Smooth muscle cell (in vitro differentiated cells): ENCODE results near the gene TTC23. TPM values are rescaled to one million over a fixed set of nuclear protein-coding genes. Genes with fewer than 3 reads are reported as not detected.

ENCODE experiments used
- DNase-seq: peaks from one replicate; lab custom pipeline; 2025; ENCODE audit not compliant: unreplicated experiment; lab: John Stamatoyannopoulos, UW
- H2AFZ ChIP-seq: fragments of 200-600 bp; sonication (generic); 2 replicates; pipeline ENCODE4 v1.6.0; 2016; ENCODE audit warnings: antibody characterized with exemption, low read depth, mild to moderate bottlenecking
- H3F3A ChIP-seq: fragments of 200-600 bp; sonication (generic); 2 replicates; pipeline ENCODE4 v1.6.0; 2017; ENCODE audit warnings: antibody characterized with exemption, low read depth
- H3K27ac ChIP-seq: fragments of 200-600 bp; sonication (generic); 2 replicates; pipeline ENCODE4 v1.5.1; 2016; ENCODE audit warnings: low read depth, mild to moderate bottlenecking
- H3K27me3 ChIP-seq: fragments of 200-600 bp; sonication (generic); 2 replicates; pipeline ENCODE4 v1.6.1; 2016; ENCODE audit warnings: low read depth, mild to moderate bottlenecking
- H3K36me3 ChIP-seq: fragments of 200-600 bp; sonication (generic); 2 replicates; pipeline ENCODE4 v1.5.1; 2016; ENCODE audit warnings: low read depth
- H3K4me1 ChIP-seq: fragments of 200-600 bp; sonication (generic); 2 replicates; pipeline ENCODE4 v1.5.1; 2016; ENCODE audit warnings: low read depth
- H3K4me2 ChIP-seq: fragments of 200-600 bp; sonication (generic); 2 replicates; pipeline ENCODE4 v1.6.0; 2016; ENCODE audit warnings: mild to moderate bottlenecking
- H3K4me3 ChIP-seq: fragments of 200-600 bp; sonication (generic); 2 replicates; pipeline ENCODE4 v1.5.1; 2016; ENCODE audit warnings: mild to moderate bottlenecking
- H3K79me2 ChIP-seq: fragments of 200-600 bp; sonication (generic); 2 replicates; pipeline ENCODE4 v1.6.0; 2016; ENCODE audit warnings: low read depth, mild to moderate bottlenecking
- H3K9ac ChIP-seq: fragments of 200-600 bp; sonication (generic); 2 replicates; pipeline ENCODE4 v1.6.0; 2016; ENCODE audit warnings: low read depth
- H3K9me3 ChIP-seq: fragments of 200-600 bp; sonication (generic); replicated peaks from 2 replicates; pipeline ENCODE4 v1.5.1; 2016; ENCODE audit warnings: low read depth
- H4K20me1 ChIP-seq: fragments of 200-600 bp; sonication (generic); 2 replicates; pipeline ENCODE4 v1.6.0; 2016; ENCODE audit warnings: low read depth
- WGBS: methylation state at CpG from one replicate; pipeline ENCODE4 v1.1.7; 2016; ENCODE audit warnings: low lambda C conversion rate; 5-methylcytosine and 5-hydroxymethylcytosine counted together
- polyA plus RNA-seq: library from polyadenylated mRNA; unstranded; fragments of >200 nt; fragmentation: Nextera tagmentation; extraction: Ambion mirVana; gene quantifications from 2 replicates; pipeline ENCODE4 v1.2.1, GENCODE V29; 2016
- total RNA-seq: library from RNA; depleted of rRNA; stranded (reverse); fragments of >200 nt; gene quantifications from 2 replicates; pipeline ENCODE4 v1.2.3, GENCODE V29; 2014
- TF ChIP-seq, protein P1 (sequence below): fragments of 200-600 bp; sonication (generic); IDR thresholded peaks from 2 replicates; pipeline ENCODE4 v1.5.1; 2017; ENCODE audit warnings: borderline replicate concordance, mild to moderate bottlenecking, antibody characterized with exemption; ENCODE audit not compliant: insufficient read depth, poor library complexity, severe bottlenecking

Gene TTC23
- total and polyA plus RNA-seq, 2 experiments from 2014 or later: 25.0 to 45.4 TPM

DNA sequence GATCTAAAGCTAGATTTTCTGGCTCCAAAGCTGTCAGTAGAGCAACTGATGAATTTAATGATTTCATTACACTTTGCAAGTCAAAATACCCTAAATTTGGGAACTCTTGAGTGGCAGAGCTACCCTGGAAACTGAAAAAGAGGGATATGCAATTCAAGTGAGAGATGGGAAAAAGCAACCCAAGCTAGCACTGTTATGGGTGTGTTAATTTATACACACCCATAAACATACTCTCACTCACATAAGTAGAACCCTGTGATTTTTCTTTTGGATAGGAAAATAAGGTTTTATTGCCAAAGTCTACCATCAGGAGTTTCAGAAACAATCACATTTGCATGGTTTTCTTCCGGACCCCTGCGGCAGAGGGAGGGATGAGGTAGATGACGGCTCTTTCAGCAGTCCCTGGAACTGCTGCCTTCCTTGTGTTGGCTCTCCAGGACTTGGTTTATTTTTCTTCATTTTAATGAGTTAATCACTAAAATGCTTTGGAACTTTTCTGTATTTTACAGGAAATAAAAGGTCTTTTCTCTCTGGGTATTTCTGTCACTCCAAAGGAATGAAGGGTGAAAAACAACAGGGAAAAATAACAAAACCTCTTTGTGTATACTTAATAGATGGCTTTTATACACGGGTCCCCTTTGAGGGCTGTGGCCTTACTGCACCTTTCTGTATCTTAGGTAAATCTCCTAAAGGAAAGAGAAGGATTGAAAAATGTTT is 63.8 kb downstream of the TTC23 start:
- DNase-seq: no peak
- Histone ChIP-seq H3K79me2 (no peaks in the 10 kb centered on the region), H3K9ac (no peak overlapping the region), H3K27ac (no peak overlapping the region), H3K36me3 (peaks cover 4% of the 10 kb centered on the region), H2AFZ (no peak overlapping the region), H3K4me2 (no peak overlapping the region), H3F3A (no peaks in the 10 kb centered on the region), H3K27me3 (no peaks in the 10 kb centered on the region), H4K20me1 (no peaks in the 10 kb centered on the region), H3K4me1 (no peaks in the 10 kb centered on the region), H3K4me3 (no peak overlapping the region), H3K9me3 (no peaks in the 10 kb centered on the region)
- TF ChIP-seq, protein P1, sequence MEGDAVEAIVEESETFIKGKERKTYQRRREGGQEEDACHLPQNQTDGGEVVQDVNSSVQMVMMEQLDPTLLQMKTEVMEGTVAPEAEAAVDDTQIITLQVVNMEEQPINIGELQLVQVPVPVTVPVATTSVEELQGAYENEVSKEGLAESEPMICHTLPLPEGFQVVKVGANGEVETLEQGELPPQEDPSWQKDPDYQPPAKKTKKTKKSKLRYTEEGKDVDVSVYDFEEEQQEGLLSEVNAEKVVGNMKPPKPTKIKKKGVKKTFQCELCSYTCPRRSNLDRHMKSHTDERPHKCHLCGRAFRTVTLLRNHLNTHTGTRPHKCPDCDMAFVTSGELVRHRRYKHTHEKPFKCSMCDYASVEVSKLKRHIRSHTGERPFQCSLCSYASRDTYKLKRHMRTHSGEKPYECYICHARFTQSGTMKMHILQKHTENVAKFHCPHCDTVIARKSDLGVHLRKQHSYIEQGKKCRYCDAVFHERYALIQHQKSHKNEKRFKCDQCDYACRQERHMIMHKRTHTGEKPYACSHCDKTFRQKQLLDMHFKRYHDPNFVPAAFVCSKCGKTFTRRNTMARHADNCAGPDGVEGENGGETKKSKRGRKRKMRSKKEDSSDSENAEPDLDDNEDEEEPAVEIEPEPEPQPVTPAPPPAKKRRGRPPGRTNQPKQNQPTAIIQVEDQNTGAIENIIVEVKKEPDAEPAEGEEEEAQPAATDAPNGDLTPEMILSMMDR: no peak
- 75% methylated on average over 4 of the region's 4 CpGs for WGBS

DNA sequence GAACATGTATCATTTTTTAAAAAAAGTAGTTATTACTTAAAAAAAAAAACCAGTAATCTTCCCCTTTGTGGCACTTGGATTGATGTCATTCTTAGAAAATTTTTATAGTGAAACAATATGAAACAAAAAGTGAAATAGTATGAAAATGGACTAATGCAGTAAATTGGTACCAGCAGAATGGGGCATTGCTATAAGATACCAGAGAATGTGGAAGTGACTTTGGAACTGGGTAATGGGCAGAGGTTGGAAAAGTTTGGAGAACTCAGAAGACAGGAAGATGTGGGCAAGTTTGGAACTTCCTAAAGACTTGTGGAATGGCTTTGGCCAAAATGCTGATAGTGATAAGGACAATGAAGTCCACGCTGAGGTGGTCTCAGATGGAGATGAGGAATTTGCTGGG is 66.6 kb downstream of the TTC23 start:
- Histone ChIP-seq H3F3A (no peaks in the 10 kb centered on the region), H3K9me3 (no peaks in the 10 kb centered on the region), H3K4me3 (no peak overlapping the region), H3K27me3 (no peaks in the 10 kb centered on the region), H3K36me3 (peaks cover 4% of the 10 kb centered on the region), H3K27ac (no peak overlapping the region), H2AFZ (no peak overlapping the region), H3K4me2 (no peak overlapping the region), H3K4me1 (no peaks in the 10 kb centered on the region), H3K79me2 (no peaks in the 10 kb centered on the region), H4K20me1 (no peaks in the 10 kb centered on the region), H3K9ac (no peak overlapping the region)
- no peak for DNase-seq
- 93% methylated on average over 1 of the region's 1 CpG for WGBS
- TF ChIP-seq, protein P1: no peak

DNA sequence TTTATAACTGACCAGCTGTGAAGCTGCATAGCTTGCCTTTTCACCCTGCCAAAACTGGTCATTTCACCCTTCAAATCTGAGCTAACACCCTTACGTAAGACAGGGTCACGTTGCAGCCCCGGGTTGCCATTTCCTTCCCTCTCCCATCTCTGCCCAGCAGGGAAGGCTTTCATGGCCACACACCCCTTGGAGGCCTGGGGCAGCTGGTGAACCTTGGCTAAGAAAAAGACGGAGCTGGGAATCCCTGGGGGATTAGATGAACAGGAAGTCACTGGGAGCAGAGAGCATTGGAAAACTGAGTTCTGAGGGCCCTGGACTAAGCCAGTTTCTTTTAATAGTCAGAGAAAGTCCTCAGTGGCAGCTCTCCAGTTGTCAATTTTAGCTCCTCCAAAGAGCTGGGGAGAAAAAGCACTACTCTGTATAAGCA is 67.8 kb downstream of the TTC23 start:
- H4K20me1 ChIP-seq: no peaks in the 10 kb centered on the region
- no peaks in the 10 kb centered on the region for H3K9me3 ChIP-seq
- DNase-seq: no peak
- H3K79me2 ChIP-seq: no peaks in the 10 kb centered on the region
- no peaks in the 10 kb centered on the region for H3K27me3 ChIP-seq
- H3K36me3 ChIP-seq: peaks cover 4% of the 10 kb centered on the region
- no peaks in the 10 kb centered on the region for H3K4me1 ChIP-seq
- 64% methylated on average over 4 of the region's 4 CpGs for WGBS
- H2AFZ ChIP-seq: no peak overlapping the region
- H3K4me3 ChIP-seq: no peak overlapping the region
- TF ChIP-seq, protein P1: no peak
- no peak overlapping the region for H3K27ac ChIP-seq
- H3K4me2 ChIP-seq: no peak overlapping the region
- no peak overlapping the region for H3K9ac ChIP-seq
- no peaks in the 10 kb centered on the region for H3F3A ChIP-seq

DNA sequence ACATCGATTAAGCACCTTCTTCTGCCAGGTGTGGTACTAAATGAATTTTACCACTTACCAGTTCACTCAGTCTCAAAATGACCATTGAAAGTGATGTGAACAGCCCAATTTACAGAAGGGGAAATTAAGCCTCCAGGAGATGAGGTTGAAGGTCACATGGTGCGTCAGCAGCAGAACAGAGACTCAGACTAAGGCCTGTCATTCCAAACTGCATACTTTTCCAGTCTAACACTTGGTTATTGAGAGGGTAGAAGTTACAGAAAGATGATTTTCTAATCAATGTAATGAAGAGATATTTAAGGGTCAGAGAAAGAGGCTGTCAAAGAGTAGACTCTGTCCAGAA is 68.4 kb downstream of the TTC23 start:
- no peaks in the 10 kb centered on the region for H3K27me3 ChIP-seq
- H3F3A ChIP-seq: no peaks in the 10 kb centered on the region
- TF ChIP-seq, protein P1: no peak
- no peaks in the 10 kb centered on the region for H4K20me1 ChIP-seq
- no peak overlapping the region for H3K27ac ChIP-seq
- no peak overlapping the region for H3K9ac ChIP-seq
- H3K9me3 ChIP-seq: no peaks in the 10 kb centered on the region
- no peaks in the 10 kb centered on the region for H3K79me2 ChIP-seq
- H3K4me1 ChIP-seq: no peaks in the 10 kb centered on the region
- no peak overlapping the region for H3K4me3 ChIP-seq
- peaks cover 4% of the 10 kb centered on the region for H3K36me3 ChIP-seq
- no peak for DNase-seq
- H3K4me2 ChIP-seq: no peak overlapping the region
- WGBS: 98% methylated on average over 2 of the region's 2 CpGs
- H2AFZ ChIP-seq: no peak overlapping the region
